Dermis blood vessel endothelial cell (primary cell): Measurements from ENCODE around the gene PSG4. TPM values are rescaled to one million over a fixed set of nuclear protein-coding genes. Genes with fewer than 3 reads are reported as not detected.
"Not testable (repeated sequence)": the region's sequence is repeated elsewhere in the genome, so short reads cannot be mapped to it uniquely, and the experiment has no call there.

Source experiments
- DNase-seq: peaks from one replicate; pipeline ENCODE4 v3.0.0; 2010
- total RNA-seq: library from RNA; depleted of rRNA; stranded (reverse); fragments of >200 nt; gene quantifications from 2 replicates; pipeline ENCODE4 v1.2.3, GENCODE V29; 2014

The PSG4 gene
- total RNA-seq, 1 donor from 2014 or later, result not detected

DNA sequence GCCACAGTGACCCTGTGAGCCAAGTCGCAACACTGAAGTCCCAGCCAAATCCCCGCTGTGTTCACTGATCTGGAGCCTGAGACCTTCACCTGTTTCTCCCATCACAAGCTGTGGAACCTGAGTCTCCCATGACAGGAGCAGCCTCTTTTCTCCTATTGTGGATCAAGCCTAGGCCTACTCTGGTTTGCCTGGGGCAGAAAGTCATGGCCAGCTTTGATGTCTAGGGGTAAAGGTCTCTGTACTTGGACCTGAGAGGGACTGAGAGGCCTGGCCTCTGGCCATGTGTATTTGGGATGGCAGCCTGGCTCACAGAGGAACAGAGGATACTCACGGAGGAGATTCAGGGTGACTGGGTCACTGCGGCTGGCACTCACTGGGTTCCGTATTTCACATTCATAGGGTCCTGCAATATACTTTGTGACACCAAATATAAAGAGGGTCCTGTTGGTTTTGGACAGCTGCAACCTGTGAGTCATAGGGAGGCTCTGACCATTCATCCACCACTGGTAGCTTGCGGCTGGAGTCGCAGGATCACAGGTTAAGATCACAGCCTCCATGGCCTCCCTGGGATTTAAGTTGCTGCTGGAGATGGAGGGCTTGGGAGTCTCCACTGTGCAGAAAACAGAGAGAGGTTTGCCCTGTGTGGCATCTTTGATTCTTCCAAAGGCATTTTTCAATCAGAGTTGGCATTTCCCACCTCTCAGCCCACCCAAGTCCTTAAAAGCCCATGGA lies 7.6 kb downstream of the PSG4 start:
- DNase-seq, result not testable (repeated sequence)

DNA sequence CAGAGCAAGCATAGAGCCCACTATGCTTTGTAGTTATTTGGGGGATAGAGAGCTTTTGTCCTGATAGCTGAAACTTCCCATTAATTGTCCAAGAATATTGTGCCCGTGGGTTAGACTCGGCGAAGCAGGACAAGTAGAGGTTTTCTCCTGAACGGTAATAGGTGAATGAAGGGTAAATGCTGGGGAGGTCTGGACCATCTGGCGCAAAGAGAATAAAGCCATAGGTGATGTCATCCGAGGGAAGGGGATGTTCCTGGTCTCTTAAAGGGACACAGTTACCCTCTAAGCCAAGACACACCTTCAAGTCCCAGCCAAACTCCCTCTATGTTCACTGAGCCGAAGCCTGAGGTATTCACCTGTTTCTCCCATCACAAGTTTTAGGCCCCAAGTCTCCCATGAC lies 11.0 kb downstream of the PSG4 start:
- not testable (repeated sequence) for DNase-seq

DNA sequence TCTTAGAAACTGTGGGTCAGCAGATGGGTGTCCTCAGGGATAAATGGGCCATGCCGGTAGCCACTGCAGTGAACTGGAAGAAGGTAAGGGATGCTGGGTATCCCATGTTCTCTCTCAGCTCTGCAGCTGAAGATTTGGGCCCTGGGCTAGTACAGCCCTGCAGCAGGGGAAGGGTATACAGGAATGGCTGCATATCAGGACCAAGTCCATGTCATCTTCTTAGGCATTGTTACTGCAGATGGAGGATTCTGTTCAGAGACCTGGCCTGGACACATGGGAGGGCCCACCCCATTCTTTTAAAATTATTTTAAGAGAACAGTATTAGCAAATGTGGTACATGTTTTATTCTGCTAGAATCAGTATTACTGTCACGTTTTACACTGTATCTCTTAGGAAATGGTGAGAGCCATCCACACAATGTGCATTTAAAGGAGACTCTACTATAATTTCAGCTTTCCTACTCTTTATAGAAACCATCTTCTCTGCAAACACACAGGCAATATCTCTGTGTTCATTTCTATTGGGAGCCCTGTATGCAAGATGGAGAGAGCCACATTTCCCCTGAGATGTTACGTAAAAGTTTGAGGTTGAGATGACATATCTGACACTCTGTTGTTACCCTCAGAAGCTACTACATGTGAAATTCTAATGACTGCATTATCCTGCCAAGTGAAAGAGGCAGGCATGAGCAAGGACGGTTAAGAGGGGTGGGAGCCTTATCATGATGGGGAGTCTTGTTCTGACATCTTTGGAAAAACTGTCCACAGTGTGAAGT lies 12.9 kb downstream of the PSG4 start:
- not testable (repeated sequence) for DNase-seq

DNA sequence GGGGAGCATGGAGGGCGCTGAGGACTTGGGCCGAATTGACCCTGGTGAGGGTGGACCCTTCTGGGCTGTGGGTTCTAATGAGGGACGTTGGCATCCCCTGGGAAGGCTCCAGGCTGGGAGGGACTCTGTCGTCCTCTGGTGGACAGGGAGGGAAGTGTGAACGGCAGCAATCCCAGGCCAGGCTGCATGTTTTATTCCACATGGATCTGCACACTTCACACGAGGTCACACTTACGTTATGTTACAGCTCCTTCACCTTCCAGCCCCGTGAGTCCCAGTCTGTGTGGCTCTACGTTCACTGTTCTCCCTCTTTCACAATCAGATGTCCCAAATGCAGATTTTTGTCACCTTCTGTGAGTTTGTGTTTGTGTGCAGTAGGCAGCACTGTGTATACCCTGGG lies 17.3 kb downstream of the PSG4 start:
- peak; percentile 28 for DNase-seq

- DNase-seq, result not testable (repeated sequence)
These were observed 19.0 kb downstream of the PSG4 start, which contains the start of gene PSG5 for GRCh38 chr19:43186311-43186935. Gene PSG5 (minus strand): TSS chr19:43186536. CDS start chr19:43186405, 131 bp downstream.

DNA sequence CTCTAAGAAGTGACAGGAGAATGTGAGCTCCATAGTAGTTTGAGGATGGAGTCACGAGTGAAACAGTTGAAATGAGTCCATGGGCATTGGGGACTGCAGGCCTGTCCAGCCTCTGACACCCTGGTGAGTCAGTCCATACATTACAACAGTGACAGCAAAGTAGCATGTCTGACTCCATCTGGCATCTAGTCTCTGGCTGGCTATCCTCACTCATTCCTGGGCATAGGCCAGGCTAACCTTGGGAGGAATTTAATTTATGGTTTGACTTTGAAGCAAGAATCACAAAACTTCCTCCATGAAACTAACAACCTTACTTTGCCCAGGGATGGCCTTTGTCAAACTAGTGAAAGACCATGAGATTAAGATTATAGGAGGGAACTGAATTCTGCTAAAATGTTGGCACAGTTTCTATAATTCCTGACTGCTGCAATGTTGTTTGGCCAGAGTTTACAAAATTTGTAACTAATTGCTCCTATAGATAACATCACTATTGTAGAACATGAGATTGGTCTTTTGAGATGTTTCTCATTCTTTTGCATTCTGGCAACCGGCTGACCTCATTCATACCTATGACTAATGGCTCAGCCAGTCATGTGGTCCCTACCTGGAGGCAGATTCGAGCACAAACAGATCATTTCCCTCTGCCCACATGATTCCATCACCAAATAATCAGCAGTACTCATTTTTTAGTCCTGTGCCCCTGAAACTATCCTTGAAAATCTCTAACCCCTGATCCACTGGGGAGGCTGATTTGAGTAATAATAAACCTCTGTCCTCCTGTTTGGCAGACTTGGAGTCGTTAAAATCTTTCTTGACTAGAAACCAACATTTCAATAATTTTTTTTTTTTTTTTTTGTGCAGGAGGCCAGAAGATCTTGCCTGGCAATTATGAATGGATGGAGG lies 23.3 kb downstream of the PSG4 start:
- peak; percentile 43 for DNase-seq

DNA sequence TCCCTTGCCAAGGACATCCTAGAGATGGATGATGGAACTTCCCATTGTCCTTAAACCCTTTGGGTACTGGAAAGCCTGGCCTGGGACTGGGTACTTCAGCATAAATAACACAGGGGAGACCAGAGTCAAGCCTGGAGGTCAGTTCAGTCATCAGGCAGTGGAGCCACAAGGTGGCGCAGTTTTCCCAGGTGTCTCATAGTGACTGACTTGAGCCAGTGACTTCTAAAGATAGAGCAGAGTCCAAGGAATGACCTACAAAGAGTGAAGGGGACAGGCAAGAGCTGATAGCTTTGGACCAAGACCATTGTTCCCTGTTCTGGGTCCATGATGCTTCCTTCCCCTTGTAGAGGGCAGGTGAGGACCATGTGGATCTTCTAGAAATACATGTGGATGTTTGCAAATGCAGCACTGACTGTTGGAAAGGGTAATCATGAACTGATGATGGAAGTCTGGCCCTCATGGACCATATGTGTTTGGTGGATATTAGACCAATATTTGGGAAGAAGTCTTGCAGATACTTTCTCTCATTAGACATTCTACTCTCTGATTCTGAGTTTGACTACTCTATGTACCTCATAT lies 25.8 kb downstream of the PSG4 start:
- DNase-seq, result peak; percentile 3

DNA sequence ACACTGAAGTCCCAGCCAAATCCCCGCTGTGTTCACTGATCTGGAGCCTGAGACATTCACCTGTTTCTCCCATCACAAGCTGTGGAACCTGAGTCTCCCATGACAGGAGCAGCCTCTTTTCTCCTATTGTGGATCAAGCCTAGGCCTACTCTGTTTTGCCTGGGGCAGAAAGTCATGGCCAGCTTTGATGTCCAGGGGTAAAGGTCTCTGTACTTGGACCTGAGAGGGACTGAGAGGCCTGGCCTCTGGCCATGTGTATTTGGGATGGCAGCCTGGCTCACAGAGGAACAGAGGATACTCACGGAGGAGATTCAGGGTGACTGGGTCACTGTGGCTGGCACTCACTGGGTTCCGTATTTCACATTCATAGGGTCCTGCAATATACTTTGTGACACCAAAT lies 26.9 kb downstream of the PSG4 start:
- DNase-seq, result not testable (repeated sequence)

GRCh38 chr19:43165906-43166305 lies 39.5 kb downstream of the PSG4 start:
- DNase-seq, result not testable (repeated sequence)

- DNase-seq, result not testable (repeated sequence)
These were observed 42.3 kb downstream of the PSG4 start for GRCh38 chr19:43163135-43163534.

DNA sequence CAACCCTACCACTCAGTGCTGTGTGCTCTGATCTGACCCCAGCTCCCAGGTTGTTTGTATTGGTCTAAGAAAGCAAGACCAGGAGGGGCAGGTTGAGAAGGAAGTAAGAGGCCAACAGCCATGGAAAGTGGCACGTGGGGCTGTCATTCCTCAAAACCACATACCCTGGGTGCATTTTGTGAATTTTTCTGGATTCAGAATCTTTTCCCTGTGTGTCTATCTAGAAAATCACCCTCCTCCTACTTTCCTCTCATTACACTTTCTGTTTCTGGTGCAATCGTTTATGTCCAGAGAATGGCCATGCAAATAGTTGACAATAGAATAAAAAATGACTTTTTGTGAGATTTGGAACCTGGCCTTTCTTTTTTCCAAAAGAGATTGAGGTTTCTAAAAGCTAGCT lies 43.2 kb downstream of the PSG4 start:
- not testable (repeated sequence) for DNase-seq

DNA sequence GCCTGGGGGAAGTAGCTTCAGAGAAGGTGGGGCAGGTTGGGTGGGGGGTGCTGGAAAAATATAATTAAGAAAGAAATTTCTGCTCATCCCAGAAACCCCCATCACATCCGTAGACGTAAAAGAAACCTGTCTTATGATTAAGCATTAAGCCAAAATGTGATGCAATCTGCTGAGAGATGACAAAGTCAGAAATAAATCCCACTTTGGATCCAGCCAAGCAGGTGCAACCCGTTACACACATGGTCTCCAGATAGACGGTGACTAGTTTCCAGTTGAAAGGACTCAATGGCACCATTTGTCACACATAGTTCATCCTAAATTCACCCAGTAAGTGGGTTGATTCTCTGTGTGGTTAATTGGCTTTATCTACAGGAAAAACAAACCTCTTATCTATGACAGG lies 53.2 kb downstream of the PSG4 start:
- DNase-seq, result no peak

DNA sequence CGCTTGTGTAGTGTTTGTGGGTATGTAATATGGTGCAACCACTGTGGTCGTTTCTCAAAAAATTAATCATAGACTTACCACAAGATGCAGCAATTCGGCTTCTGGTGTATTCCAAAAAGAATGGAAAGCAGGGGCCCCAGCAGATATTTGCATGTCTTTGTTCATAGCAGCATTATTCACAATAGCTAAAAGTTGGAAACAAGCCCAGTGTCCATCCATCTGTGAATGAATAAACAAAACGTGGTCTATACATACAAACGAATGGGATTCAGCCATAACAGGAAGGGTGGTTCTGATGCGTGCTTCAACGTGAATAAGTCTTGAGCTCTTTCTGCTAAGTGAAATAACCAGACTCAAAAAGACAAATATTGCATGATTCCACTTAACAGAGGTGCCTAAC lies 55.6 kb downstream of the PSG4 start:
- DNase-seq, result peak; percentile 81

DNA sequence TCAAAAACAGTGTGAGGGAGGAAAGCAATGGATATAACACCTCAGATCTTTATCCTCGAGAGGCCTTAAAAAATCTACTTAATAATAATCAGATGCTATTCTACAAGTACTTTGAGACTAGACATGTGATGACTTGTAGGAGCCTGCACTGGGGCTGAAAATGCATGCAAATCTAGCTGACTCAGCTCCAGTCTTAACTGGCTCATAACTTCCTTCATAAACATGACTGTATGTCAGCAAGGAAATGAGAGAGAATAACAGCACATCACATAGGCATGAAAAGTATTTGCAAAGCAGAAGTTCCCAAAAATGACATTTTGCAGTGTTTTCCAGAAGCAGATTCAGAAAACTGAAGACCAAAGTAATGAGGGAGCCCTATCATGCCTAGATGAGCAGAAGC lies 57.2 kb downstream of the PSG4 start:
- DNase-seq, result peak; percentile 81

Other genes starting within 250 kb of the PSG4 start
- not detected in 2 replicates for gene PSG11, start 179.2 kb downstream of the PSG4 start, total RNA-seq
- not detected in 2 replicates for gene PSG2, start 122.9 kb downstream of the PSG4 start, total RNA-seq
- gene PSG5, start 19.1 kb downstream of the PSG4 start, total RNA-seq, result 0.09 TPM in 1 of 2 replicates, not detected in the other
- gene PSG9, start 63.9 kb upstream of the PSG4 start, total RNA-seq, result 0.19 TPM in 1 of 2 replicates, not detected in the other
- 0.05 TPM in 1 of 2 replicates, not detected in the other for gene CD177, start 148.0 kb upstream of the PSG4 start, total RNA-seq
- not detected in 2 replicates for gene TEX101, start 209.3 kb upstream of the PSG4 start, total RNA-seq